T-helper 1 cell treated with Interleukin-12 subunit alpha and Interleukin-12 subunit beta and Interleukin-4 antibody, amounts not matched to agents 30 μg/mL and 1 μg/mL, for 36 hours (primary cell): ENCODE results near the gene BEND3.
"Not testable (repeated sequence)": the region's sequence is repeated elsewhere in the genome, so short reads cannot be mapped to it uniquely, and the experiment has no call there.

Experiments used
- H3K27ac Mint-ChIP-seq: one replicate; pipeline ENCODE4 v1.8.0; 2021; ENCODE audit warnings: mild to moderate bottlenecking, mixed read lengths
- H3K27me3 Mint-ChIP-seq: one replicate; pipeline ENCODE4 v1.8.0; 2021; ENCODE audit warnings: low read depth, mixed read lengths
- H3K36me3 Mint-ChIP-seq: one replicate; pipeline ENCODE4 v1.8.0; 2021; ENCODE audit warnings: low read depth, mixed read lengths
- H3K4me1 Mint-ChIP-seq: one replicate; pipeline ENCODE4 v1.8.0; 2021; ENCODE audit warnings: low read depth, mixed read lengths
- H3K4me3 Mint-ChIP-seq: one replicate; pipeline ENCODE4 v1.8.0; 2021; ENCODE audit warnings: mild to moderate bottlenecking, moderate library complexity, mixed read lengths
- H3K9me3 Mint-ChIP-seq: one replicate; pipeline ENCODE4 v1.8.0; 2021; ENCODE audit warnings: mixed read lengths

BEND3 gene

GRCh38 chr6:107110200-107110599 lies 5.1 kb downstream of the BEND3 start:
- no peaks in the 10 kb centered on the region for H3K27me3 Mint-ChIP-seq
- H3K4me1 Mint-ChIP-seq = peaks cover 6% of the 10 kb centered on the region
- H3K36me3 Mint-ChIP-seq = no peaks in the 10 kb centered on the region
- H3K4me3 Mint-ChIP-seq = no peak overlapping the region
- H3K9me3 Mint-ChIP-seq = no peaks in the 10 kb centered on the region
- no peak overlapping the region for H3K27ac Mint-ChIP-seq

- Mint-ChIP-seq H3K9me3 (no peaks in the 10 kb centered on the region), H3K36me3 (no peaks in the 10 kb centered on the region), H3K4me3 (no peak overlapping the region), H3K27me3 (no peaks in the 10 kb centered on the region), H3K4me1 (peaks cover under 1% of the 10 kb centered on the region), H3K27ac (no peak overlapping the region)
These were observed 7.0 kb downstream of the BEND3 start for GRCh38 chr6:107108201-107108890.

GRCh38 chr6:107107791-107108190 lies 7.5 kb downstream of the BEND3 start:
- no peaks in the 10 kb centered on the region for H3K36me3 Mint-ChIP-seq
- H3K4me1 Mint-ChIP-seq = no peaks in the 10 kb centered on the region
- no peaks in the 10 kb centered on the region for H3K9me3 Mint-ChIP-seq
- no peaks in the 10 kb centered on the region for H3K27me3 Mint-ChIP-seq
- H3K4me3 Mint-ChIP-seq = no peak overlapping the region
- no peak overlapping the region for H3K27ac Mint-ChIP-seq

GRCh38 chr6:107106165-107106564 lies 9.2 kb downstream of the BEND3 start:
- Mint-ChIP-seq H3K9me3 (no peaks in the 10 kb centered on the region), H3K27me3 (no peaks in the 10 kb centered on the region), H3K4me1 (no peaks in the 10 kb centered on the region), H3K36me3 (no peaks in the 10 kb centered on the region), H3K27ac (no peak overlapping the region), H3K4me3 (no peak overlapping the region)

- Mint-ChIP-seq H3K9me3 (no peaks in the 10 kb centered on the region), H3K27ac (no peak overlapping the region), H3K36me3 (no peaks in the 10 kb centered on the region), H3K4me3 (no peak overlapping the region), H3K4me1 (no peaks in the 10 kb centered on the region), H3K27me3 (no peaks in the 10 kb centered on the region)
These were observed 9.7 kb downstream of the BEND3 start for GRCh38 chr6:107105511-107106116.

- no peak overlapping the region for H3K27ac Mint-ChIP-seq
- no peaks in the 10 kb centered on the region for H3K9me3 Mint-ChIP-seq
- H3K4me3 Mint-ChIP-seq = no peak overlapping the region
These were observed 12.2 kb downstream of the BEND3 start for GRCh38 chr6:107103082-107103481.

GRCh38 chr6:107102414-107102805 lies 12.9 kb downstream of the BEND3 start:
- no peak overlapping the region for H3K27ac Mint-ChIP-seq

More at GRCh38 chr6:107103082-107103481, 12.2 kb downstream of the BEND3 start:
- H3K27me3 Mint-ChIP-seq = no peaks in the 10 kb centered on the region
- H3K4me1 Mint-ChIP-seq = peaks cover 1% of the 10 kb centered on the region
- H3K36me3 Mint-ChIP-seq = no peaks in the 10 kb centered on the region

GRCh38 chr6:107101686-107102413 lies 13.5 kb downstream of the BEND3 start:
- no peak overlapping the region for H3K27ac Mint-ChIP-seq
- H3K4me3 Mint-ChIP-seq = no peak overlapping the region
- H3K9me3 Mint-ChIP-seq = no peaks in the 10 kb centered on the region
- H3K4me1 Mint-ChIP-seq = peaks cover 1% of the 10 kb centered on the region
- H3K36me3 Mint-ChIP-seq = no peaks in the 10 kb centered on the region
- no peaks in the 10 kb centered on the region for H3K27me3 Mint-ChIP-seq

More at GRCh38 chr6:107102414-107102805, 12.9 kb downstream of the BEND3 start:
- H3K36me3 Mint-ChIP-seq = no peaks in the 10 kb centered on the region
- H3K27me3 Mint-ChIP-seq = no peaks in the 10 kb centered on the region
- peaks cover 1% of the 10 kb centered on the region for H3K4me1 Mint-ChIP-seq
- H3K4me3 Mint-ChIP-seq = no peak overlapping the region
- H3K9me3 Mint-ChIP-seq = no peaks in the 10 kb centered on the region

GRCh38 chr6:107101211-107101610 lies 14.1 kb downstream of the BEND3 start:
- H3K27me3 Mint-ChIP-seq = no peaks in the 10 kb centered on the region
- no peaks in the 10 kb centered on the region for H3K9me3 Mint-ChIP-seq
- no peaks in the 10 kb centered on the region for H3K36me3 Mint-ChIP-seq
- peaks cover 1% of the 10 kb centered on the region for H3K4me1 Mint-ChIP-seq
- no peak overlapping the region for H3K4me3 Mint-ChIP-seq
- H3K27ac Mint-ChIP-seq = no peak overlapping the region

GRCh38 chr6:107098436-107099307 lies 16.6 kb downstream of the BEND3 start:
- Mint-ChIP-seq H3K4me3 (no peak overlapping the region), H3K9me3 (no peaks in the 10 kb centered on the region), H3K4me1 (peaks cover 1% of the 10 kb centered on the region), H3K36me3 (no peaks in the 10 kb centered on the region), H3K27me3 (no peaks in the 10 kb centered on the region), H3K27ac (no peak overlapping the region)

- H3K9me3 Mint-ChIP-seq, H3K27me3 Mint-ChIP-seq, H3K27ac Mint-ChIP-seq, H3K4me1 Mint-ChIP-seq, H3K4me3 Mint-ChIP-seq: not testable (repeated sequence)
- H3K36me3 Mint-ChIP-seq = peaks cover 12% of the 10 kb centered on the region
These were observed 30.9 kb downstream of the BEND3 start for GRCh38 chr6:107084459-107084858.

GRCh38 chr6:107083921-107084320 lies 31.4 kb downstream of the BEND3 start:
- Mint-ChIP-seq H3K9me3 (peaks cover 2% of the 10 kb centered on the region), H3K27me3 (no peaks in the 10 kb centered on the region), H3K27ac (no peak overlapping the region), H3K4me1 (peaks cover 6% of the 10 kb centered on the region), H3K36me3 (peaks cover 12% of the 10 kb centered on the region), H3K4me3 (no peak overlapping the region)

- Mint-ChIP-seq H3K4me1 (peaks cover 7% of the 10 kb centered on the region), H3K4me3 (no peak overlapping the region), H3K36me3 (peaks cover 10% of the 10 kb centered on the region), H3K9me3 (peaks cover 2% of the 10 kb centered on the region), H3K27me3 (no peaks in the 10 kb centered on the region), H3K27ac (no peak overlapping the region)
These were observed 32.1 kb downstream of the BEND3 start for GRCh38 chr6:107083047-107083768.

GRCh38 chr6:107082045-107082444 lies 33.3 kb downstream of the BEND3 start:
- no peak overlapping the region for H3K4me3 Mint-ChIP-seq
- H3K27ac Mint-ChIP-seq = no peak overlapping the region
- no peaks in the 10 kb centered on the region for H3K27me3 Mint-ChIP-seq
- H3K4me1 Mint-ChIP-seq = peaks cover 2% of the 10 kb centered on the region
- peaks cover 7% of the 10 kb centered on the region for H3K36me3 Mint-ChIP-seq
- H3K9me3 Mint-ChIP-seq = peaks cover 2% of the 10 kb centered on the region
